ENCODE results near the gene LRRC1. TPM values are rescaled to one million over a fixed set of nuclear protein-coding genes. Genes with fewer than 3 reads are reported as not detected.

Gene LRRC1
- 7.8 and 15.8 TPM in 2 replicates for total RNA-seq

DNA sequence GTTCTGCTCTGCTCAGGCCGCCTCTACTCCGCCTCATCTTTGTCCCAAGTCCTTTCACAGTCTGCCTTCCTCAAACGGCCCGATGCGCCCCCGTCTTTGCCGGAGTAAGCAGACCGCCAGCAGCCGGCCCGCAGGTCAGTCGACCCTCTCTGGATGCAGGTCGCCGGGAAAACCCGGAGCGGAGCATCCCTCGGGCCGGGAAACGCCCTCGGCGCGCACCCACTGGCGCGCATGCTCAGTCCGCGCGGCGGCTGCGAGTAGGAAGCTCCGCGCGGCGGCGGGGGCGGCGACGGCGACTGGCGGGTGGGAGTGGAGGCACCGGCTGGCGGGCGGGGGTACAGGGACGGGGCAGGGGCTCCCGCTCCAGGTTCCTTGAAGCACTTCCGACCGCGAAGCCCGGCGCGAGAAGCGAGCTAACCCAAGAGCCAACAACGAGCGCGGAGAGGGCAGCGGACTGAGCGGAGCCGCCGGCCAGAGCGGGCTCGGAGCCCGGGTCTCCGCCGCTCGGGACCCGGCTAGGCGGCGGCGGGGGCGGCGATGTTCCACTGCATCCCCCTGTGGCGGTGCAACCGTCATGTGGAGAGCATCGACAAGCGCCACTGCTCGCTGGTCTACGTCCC is at the start of gene LRRC1:
LRRC1 (plus strand) TSS at position 286 of the 620 bp plus-strand sequence; CDS start at position 538, 252 bp downstream.

Other genes with a start within 250 kb of the LRRC1 start
- 42.9 and 47.9 TPM in 2 replicates for gene GCLC, start 249.9 kb upstream of the LRRC1 start, total RNA-seq
- not detected in 2 replicates for gene KLHL31, start 129.2 kb upstream of the LRRC1 start, total RNA-seq

Data from myometrial cell (primary cell).